Prostate gland (tissue), 2 donors: ENCODE data around the gene GIPC2.

Source experiments
- CTCF ChIP-seq, 4 experiments: fragments of 200-600 bp in 2 of 4; fragments of 450-650 bp in 2 of 4; sonication (generic) in 2 of 4; IDR thresholded peaks; 1 replicate in 3 of 4; 2 replicates in 1 of 4; pipeline ENCODE4 v1.5.1; 2016 to 2019; ENCODE audit warnings: antibody characterized with exemption in 4 of 4, mild to moderate bottlenecking in 2 of 4, moderate library complexity in 2 of 4
- POLR2A ChIP-seq: fragments of 450-650 bp; IDR thresholded peaks from one replicate; pipeline ENCODE4 v1.6.1; 2016; ENCODE audit warnings: antibody characterized with exemption, mild to moderate bottlenecking
- POLR2AphosphoS5 ChIP-seq: sonication (generic); formaldehyde crosslinking; IDR thresholded peaks from one replicate; pipeline ENCODE4 v1.6.1; 2017; ENCODE audit warnings: antibody characterized with exemption

GRCh38 chr1:78072216-78072615 is 26.4 kb downstream of the GIPC2 start:
- TF ChIP-seq CTCF (IDR thresholded peaks at IDR 0.05) (no peak), POLR2A (no peak), POLR2AphosphoS5 (no peak)
